Ramos (cell line): ENCODE data around the gene ARL5A.

Source experiments
- in situ Hi-C: fragments of 300-500 bp; cut with MboI; formaldehyde crosslinking; loops from one replicate; pipeline ENCODE4 v1.14.3; 2022; ENCODE audit warnings: low sequenced_read_pairs; ENCODE audit not compliant: unreplicated experiment

The ARL5A gene

DNA sequence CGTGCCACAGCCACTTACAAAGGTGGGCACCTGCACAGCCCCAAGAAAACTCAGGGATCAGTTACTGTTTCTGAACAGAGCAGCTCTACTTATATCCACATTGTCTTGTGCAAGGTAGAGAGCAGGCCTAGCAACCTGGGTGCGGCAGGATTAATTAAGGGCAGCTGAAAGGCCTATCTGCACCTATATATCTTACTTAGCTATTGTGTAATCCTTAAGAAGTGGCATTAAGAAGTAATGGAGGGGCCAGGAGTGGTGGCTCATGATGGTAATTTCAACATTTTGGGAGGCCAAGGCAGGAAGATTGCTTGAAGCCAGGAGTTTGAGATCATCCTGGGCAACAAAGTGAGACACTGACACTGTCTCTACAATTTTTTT lies 12.8 kb upstream of the ARL5A start:
- in situ Hi-C loops = no loop called here

DNA sequence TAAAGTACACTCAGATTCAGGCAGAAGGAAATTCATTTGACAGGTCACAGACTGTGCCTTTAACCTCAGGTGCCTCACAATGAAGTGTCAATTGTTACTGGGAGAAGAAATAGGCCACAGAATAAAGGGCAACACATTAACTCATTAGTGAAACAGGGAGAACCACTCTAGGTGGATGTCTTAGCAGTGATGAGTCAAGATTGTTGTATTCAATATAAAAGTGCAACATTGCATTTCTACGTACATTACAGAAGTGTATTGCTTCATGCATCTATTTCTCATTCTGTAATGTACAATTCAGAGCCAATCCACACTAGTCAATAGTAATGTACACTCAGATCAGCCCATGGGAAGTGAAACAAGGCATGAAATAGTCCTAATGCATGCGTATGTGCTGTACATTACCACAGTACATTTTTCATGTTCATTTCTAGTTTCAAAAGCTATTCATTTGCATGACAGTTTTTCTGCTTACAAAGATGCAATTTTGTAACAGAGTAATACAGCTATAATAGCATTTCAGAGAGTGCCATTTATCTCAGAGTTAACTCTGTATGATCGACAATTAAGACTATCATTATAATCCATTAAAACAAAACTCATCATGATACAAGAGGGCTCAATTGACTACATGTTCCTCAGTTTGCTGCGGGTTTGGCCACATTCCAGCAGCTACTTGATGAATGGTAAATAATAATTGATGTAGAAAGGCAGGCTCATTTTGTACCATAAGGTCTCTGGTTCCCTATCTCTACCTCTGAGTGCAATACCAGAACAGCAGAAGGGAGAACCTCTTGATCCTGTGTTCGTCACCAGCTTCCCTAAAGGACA lies 12.2 kb upstream of the ARL5A start:
- in situ Hi-C loops = no loop called here

DNA sequence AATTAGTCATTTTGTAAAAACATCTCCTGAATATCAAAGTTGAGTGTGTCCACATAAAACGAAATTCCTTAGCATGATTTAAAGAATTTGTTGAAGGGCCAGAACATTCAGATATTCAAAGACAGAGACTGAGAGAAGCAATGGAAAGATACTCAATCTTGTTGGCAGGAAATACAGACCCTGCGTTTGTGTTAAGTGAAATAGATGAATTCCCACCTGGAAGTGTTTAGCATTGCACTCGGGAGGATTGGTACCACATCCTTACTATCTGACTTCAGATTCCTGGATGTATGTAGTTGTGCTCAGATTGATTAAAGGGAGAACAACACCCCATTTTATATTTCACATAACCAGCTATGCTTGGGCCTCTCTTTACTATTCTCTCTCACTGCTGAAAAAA lies 9.7 kb upstream of the ARL5A start:
- in situ Hi-C loops = no loop called here

DNA sequence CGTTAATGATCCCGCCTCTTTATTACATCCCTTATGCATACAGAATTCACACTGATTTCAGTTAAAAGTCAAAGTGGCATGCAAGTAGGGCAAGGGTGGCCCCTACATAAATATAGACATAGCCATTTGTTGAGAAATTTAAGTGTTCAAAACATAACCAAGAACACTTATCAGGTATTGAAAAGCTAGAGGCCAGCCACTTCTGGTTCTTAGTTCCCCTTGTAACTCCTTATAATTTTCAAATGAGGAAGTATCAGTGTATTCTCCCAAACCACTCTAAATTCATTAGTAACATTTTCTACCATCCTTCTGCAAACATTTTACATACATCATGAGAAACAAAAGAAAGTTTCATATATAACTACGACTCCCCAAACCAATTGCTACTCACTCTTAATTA lies 5.8 kb upstream of the ARL5A start:
- in situ Hi-C loops = no loop called here

DNA sequence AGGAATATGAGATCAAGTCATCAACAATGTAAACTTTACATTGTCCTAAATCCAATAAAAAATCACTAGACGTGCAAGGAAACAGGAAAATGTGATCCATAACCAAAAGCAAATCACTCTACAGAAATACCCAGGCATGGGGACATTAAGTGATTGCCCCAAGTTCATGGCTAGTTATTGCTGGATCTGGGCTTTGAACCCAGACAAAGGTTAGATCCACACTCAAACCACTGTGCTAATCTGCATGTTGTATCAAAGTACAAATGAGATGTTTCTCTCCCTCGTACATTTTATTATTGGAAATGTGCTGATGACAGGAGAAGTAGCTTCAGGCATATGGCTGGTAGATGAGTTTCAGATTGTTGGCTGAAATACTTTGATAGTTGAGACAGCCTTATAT lies 2.7 kb upstream of the ARL5A start:
- in situ Hi-C loops = no loop called here

DNA sequence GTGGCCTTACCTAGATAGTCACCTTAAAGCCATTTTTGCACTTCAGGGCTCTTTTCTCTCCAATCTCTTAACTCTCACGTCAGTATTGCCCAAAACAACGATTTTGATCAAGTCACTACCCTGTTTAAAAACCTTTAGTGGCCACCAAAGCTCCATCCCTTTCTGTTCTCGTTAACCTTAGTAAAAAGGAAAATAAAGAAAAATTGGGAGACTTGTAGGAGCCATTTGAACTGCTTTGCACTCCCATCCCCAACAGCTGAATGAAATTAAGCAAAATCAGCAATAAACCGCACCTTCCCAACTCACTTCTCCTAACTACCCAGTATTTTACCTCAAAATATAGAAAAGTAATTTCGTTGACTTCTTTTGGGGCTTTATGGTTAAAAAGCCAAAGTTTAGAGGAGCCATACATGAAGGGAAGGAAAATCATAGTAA lies 686 bp upstream of the ARL5A start:
- in situ Hi-C loops = no loop called here

DNA sequence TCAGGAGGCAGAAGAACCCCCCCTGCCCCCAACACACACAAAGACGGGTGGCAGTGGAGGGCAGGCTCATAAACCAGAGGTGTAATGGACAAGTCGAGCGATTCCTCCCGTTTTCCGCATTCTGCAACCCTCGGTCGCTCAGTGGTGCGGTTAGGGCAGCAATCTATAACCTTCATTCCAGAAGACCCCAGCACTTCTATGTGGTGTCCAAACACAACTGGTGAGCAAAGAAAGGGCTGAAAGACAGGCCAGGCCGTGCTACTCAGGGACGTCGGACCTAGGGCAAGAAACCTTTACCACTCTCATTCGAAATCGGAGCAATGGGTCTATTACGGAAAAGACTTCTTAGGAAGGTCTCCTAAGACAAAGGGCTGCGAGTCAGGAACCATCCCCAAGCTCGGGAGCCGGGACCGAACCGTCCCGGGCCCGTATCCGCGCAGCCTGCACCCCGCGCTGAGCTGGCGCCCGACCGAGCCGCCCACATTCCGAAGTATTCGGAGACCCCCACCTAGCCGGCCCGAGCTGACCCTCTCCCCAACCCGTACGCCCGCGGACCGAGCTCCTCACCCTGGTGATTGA lies 568 bp downstream of the ARL5A start:
- in situ Hi-C loops = no loop called here

DNA sequence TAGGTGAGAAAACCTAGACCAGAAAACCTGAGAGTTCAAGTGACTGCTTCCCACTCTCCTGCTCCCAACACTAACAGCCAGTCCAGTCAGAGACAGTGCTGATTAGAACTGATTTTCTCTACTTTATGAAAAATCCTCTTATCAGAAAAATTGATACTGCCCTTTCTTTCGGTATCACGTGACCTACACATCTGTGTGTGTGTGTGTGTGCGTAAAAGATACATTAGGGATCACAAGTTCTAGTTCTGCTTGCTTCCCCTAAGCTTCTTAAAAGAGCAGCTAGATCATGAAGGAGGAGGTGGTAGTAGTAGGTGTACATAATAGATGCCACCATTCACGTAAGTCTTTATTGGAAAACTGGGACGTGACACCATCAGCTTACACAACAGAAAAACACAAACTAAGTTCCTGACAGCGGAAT lies 1.5 kb downstream of the ARL5A start:
- in situ Hi-C loops = no loop called here

DNA sequence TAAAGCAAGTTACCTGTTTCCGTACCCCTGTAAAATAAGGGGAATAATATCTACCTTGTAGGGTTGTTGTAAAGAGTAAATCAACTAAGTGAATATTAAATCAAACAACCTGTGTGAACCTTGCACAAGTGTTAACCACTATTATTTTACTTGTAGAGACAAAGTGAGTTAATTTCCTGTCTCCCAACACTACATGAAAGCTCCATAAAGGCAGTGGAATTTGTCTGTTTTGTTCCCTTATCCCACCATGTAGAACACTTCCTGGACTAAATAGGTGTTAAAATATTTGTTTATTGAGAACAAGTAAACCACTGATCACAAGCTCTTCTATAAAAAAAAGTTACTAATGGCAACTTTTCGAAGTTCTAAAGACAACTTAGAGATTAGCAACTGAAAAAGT lies 3.3 kb downstream of the ARL5A start:
- in situ Hi-C loops = no loop called here

DNA sequence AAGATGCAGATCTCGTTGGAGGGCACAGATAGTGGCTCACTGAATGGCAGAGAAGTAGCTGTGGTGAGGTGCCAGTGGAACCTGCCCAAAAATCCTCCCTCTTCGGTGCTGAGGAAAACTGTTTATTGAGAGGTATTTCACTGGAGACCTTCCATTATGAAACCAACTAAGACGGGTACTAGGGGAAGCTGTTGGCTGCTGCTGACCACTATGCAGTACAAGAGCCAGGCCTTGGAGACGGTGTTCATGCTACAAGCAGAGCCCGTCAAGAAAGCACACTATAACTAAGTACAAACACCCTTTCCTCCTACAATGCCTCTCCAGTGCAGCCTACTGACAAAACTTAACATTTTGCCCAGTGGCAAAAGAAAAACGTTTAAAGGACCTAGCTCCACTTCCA lies 4.6 kb downstream of the ARL5A start:
- in situ Hi-C loops = no loop called here

DNA sequence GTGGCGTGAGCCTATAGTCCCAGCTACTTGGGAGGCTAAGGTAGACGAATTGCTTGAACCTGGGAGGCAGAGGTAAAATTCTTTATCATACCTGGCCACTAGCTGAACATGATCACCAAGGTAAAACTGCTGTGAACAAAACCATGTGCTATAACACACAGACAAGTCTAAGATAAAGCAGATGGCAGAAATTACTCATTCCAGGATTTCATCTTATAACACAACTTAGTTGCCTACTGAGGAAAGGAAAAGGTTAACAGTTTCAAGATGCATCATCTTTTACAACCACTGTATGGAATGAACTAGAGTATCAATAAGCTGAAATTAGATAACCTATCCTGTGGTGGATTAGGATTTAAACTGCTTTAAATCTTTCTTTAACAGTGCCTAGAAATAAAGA lies 8.3 kb downstream of the ARL5A start:
- in situ Hi-C loops = no loop called here

DNA sequence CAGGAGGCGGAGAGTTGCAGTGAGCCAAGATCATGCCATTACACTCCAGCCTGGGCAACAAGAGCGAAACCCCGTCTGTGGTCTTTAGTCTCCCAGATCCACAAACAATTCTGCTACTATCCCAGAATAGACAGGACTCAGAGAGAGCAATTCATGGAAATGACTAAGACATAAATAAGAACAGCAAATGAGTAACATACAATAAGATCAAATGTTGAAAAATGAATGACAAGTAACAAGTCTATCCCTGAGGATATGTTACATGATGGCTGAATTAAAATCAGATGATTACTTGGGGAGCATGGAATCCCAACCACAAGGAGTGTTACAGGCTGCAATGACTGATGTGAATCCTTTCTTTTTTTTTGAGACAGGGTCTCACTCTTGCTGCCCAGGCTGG lies 10.3 kb downstream of the ARL5A start:
- in situ Hi-C loops = no loop called here

DNA sequence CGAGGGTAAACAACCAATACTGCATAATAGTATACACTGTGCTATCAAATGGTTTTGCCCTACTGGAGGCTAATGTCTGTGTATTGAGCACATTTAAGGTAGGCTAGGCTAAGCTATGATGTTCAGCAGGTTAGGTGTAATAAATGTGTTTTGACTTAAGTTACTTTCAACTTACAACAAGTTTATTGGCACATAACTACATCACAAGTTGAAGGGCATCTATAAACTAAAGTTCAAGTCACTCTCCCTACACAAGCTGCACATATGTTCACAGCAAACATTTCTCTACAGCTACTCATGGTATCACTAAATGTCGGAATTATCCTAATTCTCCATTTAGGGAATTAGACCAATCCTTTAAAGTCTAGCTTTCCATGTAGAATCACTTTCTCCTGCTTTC lies 11.4 kb downstream of the ARL5A start:
- in situ Hi-C loops = no loop called here

DNA sequence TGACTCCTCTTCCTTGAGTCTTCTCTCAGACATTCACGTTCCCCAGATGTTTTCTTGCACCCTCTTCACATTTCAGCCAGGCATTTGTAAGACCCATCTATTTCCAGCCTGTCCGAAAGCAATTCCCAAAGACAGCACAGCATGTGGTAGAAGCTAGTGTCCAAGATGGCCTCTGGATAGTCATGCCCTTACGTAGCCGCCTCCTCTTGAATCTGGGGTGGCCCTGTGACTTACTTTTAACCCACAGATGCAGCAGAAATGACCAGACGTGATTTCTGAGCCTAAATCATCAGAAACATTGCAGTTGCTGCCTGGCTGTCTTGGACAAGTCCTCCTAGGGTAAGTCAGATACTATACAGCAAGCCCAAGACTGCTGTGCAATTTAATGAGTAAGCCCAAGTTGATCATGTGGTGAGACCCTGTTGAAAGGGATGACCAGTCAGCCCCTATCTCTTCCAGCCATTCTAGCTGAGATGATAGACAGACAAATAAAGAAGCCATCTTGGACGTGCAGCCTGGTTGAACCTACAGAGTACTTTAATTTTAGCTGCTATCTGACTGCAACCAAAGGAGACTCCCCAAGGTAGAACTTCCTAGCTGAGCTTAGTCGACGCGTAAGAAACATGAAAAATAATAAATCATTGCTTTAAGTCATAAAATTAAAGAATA lies 12.3 kb downstream of the ARL5A start:
- in situ Hi-C loops = no loop called here

DNA sequence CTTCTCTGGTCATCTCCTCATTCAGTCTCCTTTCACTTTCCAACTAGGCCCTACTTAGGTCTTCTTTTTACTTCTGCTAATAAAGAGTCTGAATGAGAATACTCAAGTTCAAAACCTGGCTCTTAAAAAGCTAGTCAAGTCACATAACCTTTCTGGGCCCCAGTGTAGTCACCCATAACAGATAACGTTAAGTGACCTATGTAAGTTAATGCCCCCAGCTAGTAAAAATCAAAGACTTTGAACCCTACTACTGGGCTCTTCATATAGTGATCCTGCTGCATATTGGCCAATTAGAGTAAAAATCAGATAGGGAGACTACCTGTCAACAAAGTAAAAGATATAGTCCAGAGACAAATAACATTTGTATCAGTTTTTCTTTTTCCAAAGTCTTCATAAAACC lies 17.7 kb downstream of the ARL5A start:
- in situ Hi-C loops = no loop called here

DNA sequence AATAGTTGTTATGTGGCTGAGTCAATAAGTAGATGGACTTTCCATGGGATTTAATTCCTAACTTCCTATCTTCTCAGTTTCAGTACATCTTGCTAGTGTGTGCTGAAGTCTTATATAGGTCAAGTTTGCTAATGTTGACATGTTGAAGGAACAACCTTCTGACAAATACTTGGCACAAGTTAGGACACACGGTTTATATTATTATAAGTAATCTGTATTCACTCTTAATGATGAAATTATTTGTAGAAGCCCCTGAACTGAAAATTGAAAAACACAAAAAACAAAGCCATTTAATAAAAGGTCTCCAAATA lies 19.2 kb downstream of the ARL5A start:
- in situ Hi-C loops = no loop called here

DNA sequence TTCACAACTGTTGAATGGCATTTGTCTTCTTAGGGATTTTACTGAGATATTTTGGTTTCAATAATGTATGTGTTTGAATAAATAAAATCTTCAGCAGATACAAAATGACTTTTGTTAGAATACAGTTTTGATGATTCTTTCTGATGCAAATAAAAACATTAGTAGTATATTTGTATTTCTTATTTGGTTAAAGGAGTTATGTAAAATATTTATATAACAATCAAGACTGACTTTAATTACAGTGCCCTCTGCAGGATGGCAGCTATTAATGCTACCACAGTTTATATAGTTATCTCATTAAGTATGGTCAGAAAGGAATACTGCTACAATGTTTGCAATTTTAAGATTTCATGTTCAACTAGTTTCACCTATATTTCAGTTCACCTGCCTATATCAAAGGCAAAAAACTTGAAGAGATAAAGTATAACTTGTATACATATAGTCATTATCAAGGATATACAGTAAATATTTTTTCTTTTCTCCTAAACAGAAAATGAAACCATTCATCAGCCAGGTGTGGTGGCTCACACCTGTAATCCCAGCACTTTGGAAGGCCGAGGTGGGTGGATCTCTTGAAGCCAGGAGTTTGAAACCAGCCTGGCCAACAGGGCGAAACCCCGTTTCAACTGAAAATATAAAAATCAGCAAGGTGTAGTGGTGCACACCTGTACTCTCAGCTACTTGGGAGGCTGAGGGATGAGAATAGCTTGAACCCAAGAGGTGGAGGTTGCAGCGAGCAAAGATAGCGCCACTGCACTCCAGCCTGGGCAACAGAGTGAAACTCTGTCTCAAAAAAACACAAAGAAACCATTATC lies 19.8 kb downstream of the ARL5A start:
- in situ Hi-C loops = no loop called here

DNA sequence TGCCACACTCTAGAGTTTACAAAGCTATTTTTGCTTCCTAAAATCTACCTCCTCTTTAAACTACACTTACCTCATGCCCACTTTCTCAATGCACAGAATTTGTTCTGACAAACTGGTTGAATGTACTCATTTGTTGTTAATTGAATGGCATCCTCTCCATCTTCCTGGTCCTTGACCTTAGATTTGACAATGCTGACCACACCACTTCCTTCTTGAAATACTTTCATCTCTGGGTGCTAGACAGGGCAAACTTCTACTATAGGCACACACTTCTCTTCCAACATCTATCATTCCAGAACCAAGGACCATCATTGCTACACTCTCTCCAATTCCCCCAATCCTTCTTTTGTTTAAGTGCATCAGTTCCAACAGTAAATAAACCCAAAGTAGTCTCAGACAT lies 22.3 kb downstream of the ARL5A start:
- in situ Hi-C loops = no loop called here

DNA sequence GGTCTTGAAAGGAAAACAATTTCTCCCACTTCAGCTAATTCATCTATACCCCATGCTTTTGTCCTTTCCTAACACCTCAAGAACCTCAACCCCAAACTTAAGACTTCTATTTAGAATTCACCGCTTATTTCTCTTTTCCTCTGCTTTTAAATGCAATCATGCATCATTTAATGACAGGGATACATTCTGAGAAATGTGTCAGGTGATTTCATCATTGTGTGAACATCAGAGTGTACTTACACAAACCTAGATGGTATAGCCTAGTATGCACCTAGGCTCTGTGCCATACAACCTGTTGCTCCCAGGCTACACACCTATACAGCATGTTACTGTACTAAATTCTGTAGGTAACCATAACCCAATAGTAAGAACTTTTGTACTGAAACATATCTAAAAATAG lies 22.9 kb downstream of the ARL5A start:
- in situ Hi-C loops = no loop called here

DNA sequence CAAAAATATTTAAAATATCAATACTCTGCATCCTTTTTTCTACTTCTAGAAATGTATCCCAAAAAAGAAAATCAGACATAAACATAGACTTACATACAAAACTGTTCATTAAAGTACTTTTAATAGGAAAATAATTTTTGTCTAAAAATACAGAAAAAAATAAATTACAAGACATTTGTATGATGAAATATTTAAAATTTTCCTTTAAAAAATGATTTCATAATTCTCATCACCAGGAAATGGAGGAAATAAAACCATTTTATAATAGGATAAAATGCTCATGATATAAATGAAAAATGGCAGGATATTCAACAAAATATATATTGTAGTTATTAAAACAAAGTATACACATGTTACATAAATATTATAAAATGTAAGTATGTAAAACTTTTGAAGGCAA lies 24.4 kb downstream of the ARL5A start:
- in situ Hi-C loops = no loop called here

DNA sequence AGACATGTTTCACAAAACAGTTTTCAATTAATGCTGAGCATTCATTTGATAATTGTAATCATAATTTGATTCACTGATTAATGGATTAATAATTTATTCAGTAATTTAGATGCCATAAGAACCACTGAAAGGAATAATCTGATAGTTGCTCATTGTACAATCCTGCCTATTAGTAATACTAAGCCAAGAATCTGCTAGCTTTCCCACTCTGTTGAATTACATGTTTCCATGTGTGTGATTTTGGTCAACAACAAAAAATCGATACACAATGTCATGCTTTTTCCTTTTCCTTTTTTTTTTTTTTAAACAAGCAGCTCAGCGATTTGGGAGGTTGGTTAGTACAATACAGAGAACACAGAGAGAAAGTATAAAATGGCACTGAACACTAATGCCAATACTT lies 25.9 kb downstream of the ARL5A start:
- in situ Hi-C loops = no loop called here
